Mesendoderm (in vitro differentiated cells): ENCODE measurements around the gene HUNK.

Experiments
- DNase-seq: peaks from one replicate; pipeline ENCODE4 v3.0.0; 2013
- H2AK5ac ChIP-seq: 2 replicates; pipeline ENCODE4 v1.6.1; 2013; ENCODE audit warnings: low read length, inconsistent platforms
- H2BK120ac ChIP-seq: 2 replicates; pipeline ENCODE4 v1.6.1; 2013; ENCODE audit warnings: low read depth, mild to moderate bottlenecking, low read length, moderate library complexity, mixed read lengths
- H2BK15ac ChIP-seq: replicated peaks from 2 replicates; pipeline ENCODE4 v1.6.1; 2013; ENCODE audit warnings: low read depth, mild to moderate bottlenecking, moderate library complexity
- H2BK5ac ChIP-seq: 2 replicates; pipeline ENCODE4 v1.6.1; 2013; ENCODE audit warnings: low read length, inconsistent platforms
- H3K18ac ChIP-seq: 2 replicates; pipeline ENCODE4 v1.6.1; 2013; ENCODE audit warnings: mild to moderate bottlenecking, low read length, mixed read lengths
- H3K23ac ChIP-seq: one replicate; pipeline ENCODE4 v1.6.1; 2013; ENCODE audit warnings: low read length
- H3K27ac ChIP-seq: 2 replicates; pipeline ENCODE4 v1.5.1; 2013; ENCODE audit warnings: low read depth, mild to moderate bottlenecking, inconsistent platforms, low read length, moderate library complexity
- H3K27me3 ChIP-seq: 2 replicates; pipeline ENCODE4 v1.6.1; 2013; ENCODE audit warnings: low read length, control low read depth, mild to moderate bottlenecking, inconsistent platforms; ENCODE audit not compliant: insufficient read depth, poor library complexity
- H3K36me3 ChIP-seq: 2 replicates; pipeline ENCODE4 v1.6.1; 2013; ENCODE audit warnings: low read length, inconsistent platforms; ENCODE audit not compliant: control insufficient read depth, insufficient read depth
- H3K4ac ChIP-seq: one replicate; pipeline ENCODE4 v1.6.1; 2013; ENCODE audit warnings: low read depth, mild to moderate bottlenecking, low read length, moderate library complexity
- H3K4me1 ChIP-seq: 2 replicates; pipeline ENCODE4 v1.6.1; 2013; ENCODE audit warnings: low read depth, low read length, inconsistent platforms; ENCODE audit not compliant: control insufficient read depth
- H3K4me2 ChIP-seq: 2 replicates; pipeline ENCODE4 v1.6.1; 2013; ENCODE audit warnings: low read length
- H3K4me3 ChIP-seq: 2 replicates; pipeline ENCODE4 v1.5.1; 2013; ENCODE audit warnings: mild to moderate bottlenecking, low read length
- H3K56ac ChIP-seq: one replicate; pipeline ENCODE4 v1.6.1; 2013; ENCODE audit warnings: low read length
- H3K79me1 ChIP-seq: 2 replicates; pipeline ENCODE4 v1.6.1; 2013; ENCODE audit warnings: low read length, inconsistent platforms
- H3K79me2 ChIP-seq: 2 replicates; pipeline ENCODE4 v1.6.1; 2013; ENCODE audit warnings: mild to moderate bottlenecking, low read length; ENCODE audit not compliant: control insufficient read depth, insufficient read depth
- H3K9ac ChIP-seq: 2 replicates; pipeline ENCODE4 v1.6.1; 2013; ENCODE audit warnings: low read length, inconsistent platforms
- H4K5ac ChIP-seq: one replicate; pipeline ENCODE4 v1.6.1; 2013; ENCODE audit warnings: low read length
- H4K8ac ChIP-seq: one replicate; pipeline ENCODE4 v1.6.1; 2013; ENCODE audit warnings: low read depth, mild to moderate bottlenecking, control low read depth, low read length, moderate library complexity
- WGBS: extraction: QIAGEN DNeasy Blood & Tissue Kit; methylation state at CpG from one replicate; pipeline ENCODE4 v1.1.7; 2013; ENCODE audit warnings: low lambda C conversion rate, missing lambda C conversion rate; ENCODE audit not compliant: insufficient coverage; ENCODE audit errors: extremely low coverage; 5-methylcytosine and 5-hydroxymethylcytosine counted together

HUNK gene

DNA sequence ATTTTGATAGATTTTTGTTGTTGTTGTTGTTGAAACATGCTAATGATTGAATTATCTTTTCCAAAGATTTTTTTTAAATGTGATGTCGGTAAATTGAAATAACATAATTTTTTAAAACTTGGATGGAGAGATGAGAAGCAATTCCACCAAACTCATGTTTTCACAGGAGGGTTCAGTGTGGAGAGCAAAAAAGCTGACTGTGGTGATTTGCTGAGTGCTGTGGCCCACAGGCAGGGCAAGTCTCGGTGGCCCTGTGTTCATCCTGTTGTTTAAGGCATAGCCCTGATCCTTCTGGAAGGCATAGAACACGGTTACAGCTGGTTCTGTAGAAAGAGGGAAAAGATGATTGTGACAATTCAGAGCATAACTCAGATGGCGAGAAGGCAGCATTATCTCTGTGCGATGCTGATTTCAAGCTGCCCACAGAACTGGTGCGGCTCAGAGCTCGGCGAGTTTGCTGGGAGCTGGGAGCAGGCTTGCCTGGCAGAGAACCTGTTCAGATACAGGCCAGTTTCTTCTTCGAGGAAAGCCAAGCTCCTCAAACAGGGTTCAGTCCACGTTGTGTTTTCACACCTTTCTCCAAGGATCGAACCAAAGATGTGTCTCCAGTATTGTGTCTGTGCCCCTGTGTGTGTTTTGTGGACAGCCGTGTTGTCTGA is 127.1 kb downstream of the HUNK start:
- Histone ChIP-seq H3K9ac (no peak overlapping the region), H3K56ac (no peak overlapping the region), H3K4me1 (no peaks in the 10 kb centered on the region), H3K4me2 (no peak overlapping the region), H3K36me3 (peaks cover 2% of the 10 kb centered on the region), H3K27ac (no peak overlapping the region), H4K8ac (no peak overlapping the region), H2BK15ac (no peak overlapping the region), H3K18ac (no peak overlapping the region), H3K79me2 (no peaks in the 10 kb centered on the region), H4K5ac (no peak overlapping the region), H3K4ac (no peak overlapping the region), H2BK120ac (no peak overlapping the region), H2BK5ac (no peak overlapping the region), H3K4me3 (no peak overlapping the region), H3K27me3 (no peaks in the 10 kb centered on the region), H2AK5ac (no peak overlapping the region), H3K23ac (no peak overlapping the region), H3K79me1 (no peaks in the 10 kb centered on the region)
- no peak for DNase-seq
- 100% methylated on average over 1 of the region's 12 CpGs for WGBS

GRCh38 chr21:32001390-32001789 is 128.6 kb downstream of the HUNK start:
- Histone ChIP-seq H3K36me3 (peaks cover 2% of the 10 kb centered on the region), H3K4me1 (no peaks in the 10 kb centered on the region), H2AK5ac (no peak overlapping the region), H2BK15ac (no peak overlapping the region), H2BK120ac (no peak overlapping the region), H3K27me3 (no peaks in the 10 kb centered on the region), H3K23ac (no peak overlapping the region), H2BK5ac (no peak overlapping the region), H4K5ac (no peak overlapping the region), H3K27ac (no peak overlapping the region), H3K79me2 (no peaks in the 10 kb centered on the region), H3K56ac (no peak overlapping the region), H3K4me2 (no peak overlapping the region), H3K79me1 (no peaks in the 10 kb centered on the region), H3K4me3 (no peak overlapping the region), H3K9ac (no peak overlapping the region), H3K18ac (no peak overlapping the region), H4K8ac (no peak overlapping the region), H3K4ac (no peak overlapping the region)
- DNase-seq, result no peak
- WGBS, result no CpG with 5 or more reads among the region's 11 CpGs

DNA sequence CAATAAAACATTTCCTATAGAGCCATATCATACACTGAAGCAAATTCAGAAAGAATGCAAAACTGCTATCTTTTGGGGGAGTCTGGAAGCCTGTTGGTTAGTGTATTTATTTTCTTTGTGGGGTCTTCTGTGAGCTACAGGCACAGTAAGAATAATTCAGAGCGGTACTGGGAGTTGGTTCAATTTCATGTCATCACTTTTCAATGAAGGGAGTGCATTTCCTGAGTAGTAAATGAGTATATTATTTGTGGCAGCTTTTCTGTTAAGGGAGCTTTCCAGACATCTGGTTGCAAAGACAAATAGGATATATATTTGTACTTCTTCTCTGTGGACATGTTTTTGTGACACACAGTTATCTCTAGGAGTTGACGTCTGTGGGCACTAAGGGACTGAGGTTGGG is 130.6 kb downstream of the HUNK start:
- Histone ChIP-seq H4K8ac (no peak overlapping the region), H3K79me2 (no peaks in the 10 kb centered on the region), H3K18ac (no peak overlapping the region), H3K36me3 (peaks cover 2% of the 10 kb centered on the region), H4K5ac (no peak overlapping the region), H3K27ac (no peak overlapping the region), H3K4me2 (no peak overlapping the region), H2AK5ac (no peak overlapping the region), H3K4me3 (no peak overlapping the region), H2BK15ac (no peak overlapping the region), H2BK5ac (no peak overlapping the region), H3K4me1 (no peaks in the 10 kb centered on the region), H3K23ac (no peak overlapping the region), H2BK120ac (no peak overlapping the region), H3K56ac (no peak overlapping the region), H3K4ac (no peak overlapping the region), H3K27me3 (no peaks in the 10 kb centered on the region), H3K79me1 (no peaks in the 10 kb centered on the region), H3K9ac (no peak overlapping the region)
- no CpG with 5 or more reads among the region's 2 CpGs for WGBS
- no peak for DNase-seq

DNA sequence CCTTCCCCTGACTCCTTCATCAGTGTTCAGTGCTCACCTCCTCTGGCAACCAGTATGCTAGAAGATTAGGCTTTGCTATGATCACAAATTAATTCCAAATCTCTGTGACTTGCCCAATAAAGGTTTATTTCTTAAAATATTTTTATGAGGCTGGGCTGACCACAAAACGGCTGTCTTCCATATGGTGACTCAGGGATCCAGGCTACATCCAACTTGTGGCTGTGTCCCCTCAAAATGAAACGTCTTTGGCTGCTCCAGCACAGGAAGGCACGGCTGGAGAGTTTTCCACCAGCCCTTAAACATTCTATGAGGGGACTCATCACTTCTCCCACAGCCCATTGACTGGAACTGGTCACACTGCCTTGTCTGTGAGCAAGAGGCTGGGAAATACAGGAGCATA is 131.5 kb downstream of the HUNK start:
- Histone ChIP-seq H3K79me1 (no peaks in the 10 kb centered on the region), H3K18ac (no peak overlapping the region), H2BK5ac (no peak overlapping the region), H2BK120ac (no peak overlapping the region), H3K9ac (no peak overlapping the region), H3K27ac (no peak overlapping the region), H3K56ac (no peak overlapping the region), H2BK15ac (no peak overlapping the region), H3K4me2 (no peak overlapping the region), H3K36me3 (peaks cover 2% of the 10 kb centered on the region), H4K8ac (no peak overlapping the region), H3K27me3 (no peaks in the 10 kb centered on the region), H3K4me3 (no peak overlapping the region), H2AK5ac (no peak overlapping the region), H3K4me1 (no peaks in the 10 kb centered on the region), H4K5ac (no peak overlapping the region), H3K79me2 (no peaks in the 10 kb centered on the region), H3K4ac (no peak overlapping the region), H3K23ac (no peak overlapping the region)
- no peak for DNase-seq
- no CpG with 5 or more reads among the region's 3 CpGs for WGBS

DNA sequence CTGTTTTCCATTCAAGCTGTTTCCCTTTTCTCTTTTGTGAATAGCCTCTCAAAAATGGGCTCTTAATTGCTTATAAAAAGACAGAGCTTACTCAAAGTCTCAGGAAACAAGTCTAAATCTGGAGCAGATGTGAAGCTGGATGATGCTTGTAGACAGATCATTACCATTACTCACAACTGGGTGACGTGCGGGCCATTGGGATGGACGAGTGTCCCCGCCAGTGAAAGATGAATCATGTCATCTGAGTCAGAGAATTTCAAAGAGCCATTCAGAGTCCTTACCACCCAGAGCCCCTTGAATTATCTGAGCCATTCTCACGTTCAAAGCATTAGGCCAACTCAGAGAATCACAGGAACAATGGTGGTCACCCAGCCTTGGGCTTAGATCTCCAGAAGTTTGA is 134.6 kb downstream of the HUNK start:
- no peak overlapping the region for H3K4ac ChIP-seq
- DNase-seq, result no peak
- no peak overlapping the region for H2AK5ac ChIP-seq
- H3K36me3 ChIP-seq, result no peaks in the 10 kb centered on the region
- no peak overlapping the region for H2BK120ac ChIP-seq
- no CpG with 5 or more reads among the region's 5 CpGs for whole genome bisulfite sequencing
- no peak overlapping the region for H3K18ac ChIP-seq
- H3K4me3 ChIP-seq, result no peak overlapping the region
- H4K8ac ChIP-seq, result no peak overlapping the region
- H3K23ac ChIP-seq, result no peak overlapping the region
- no peak overlapping the region for H3K4me2 ChIP-seq
- no peaks in the 10 kb centered on the region for H3K79me2 ChIP-seq
- H2BK15ac ChIP-seq, result no peak overlapping the region
- H4K5ac ChIP-seq, result no peak overlapping the region
- H3K9ac ChIP-seq, result no peak overlapping the region
- no peaks in the 10 kb centered on the region for H3K4me1 ChIP-seq
- no peak overlapping the region for H3K27ac ChIP-seq
- H2BK5ac ChIP-seq, result no peak overlapping the region
- no peak overlapping the region for H3K56ac ChIP-seq
- no peaks in the 10 kb centered on the region for H3K27me3 ChIP-seq
- H3K79me1 ChIP-seq, result no peaks in the 10 kb centered on the region

GRCh38 chr21:32008714-32009113 is 135.9 kb downstream of the HUNK start:
- no peaks in the 10 kb centered on the region for H3K27me3 ChIP-seq
- H4K5ac ChIP-seq, result no peak overlapping the region
- H4K8ac ChIP-seq, result no peak overlapping the region
- H3K18ac ChIP-seq, result no peak overlapping the region
- H3K4me1 ChIP-seq, result no peaks in the 10 kb centered on the region
- no peak for DNase-seq
- H3K79me1 ChIP-seq, result no peaks in the 10 kb centered on the region
- no peak overlapping the region for H2BK15ac ChIP-seq
- H3K4ac ChIP-seq, result no peak overlapping the region
- H2BK120ac ChIP-seq, result no peak overlapping the region
- no peak overlapping the region for H3K9ac ChIP-seq
- no peak overlapping the region for H3K4me3 ChIP-seq
- H3K36me3 ChIP-seq, result no peaks in the 10 kb centered on the region
- H3K23ac ChIP-seq, result no peak overlapping the region
- H2AK5ac ChIP-seq, result no peak overlapping the region
- H3K27ac ChIP-seq, result no peak overlapping the region
- no CpG with 5 or more reads among the region's 2 CpGs for WGBS
- no peaks in the 10 kb centered on the region for H3K79me2 ChIP-seq
- H3K56ac ChIP-seq, result no peak overlapping the region
- H3K4me2 ChIP-seq, result no peak overlapping the region
- H2BK5ac ChIP-seq, result no peak overlapping the region
